Progenitor cell of endocrine pancreas (in vitro differentiated cells): ENCODE data around the gene BACH2. TPM values are rescaled to one million over a fixed set of nuclear protein-coding genes. Genes with fewer than 3 reads are reported as not detected.
"Not testable (repeated sequence)": the region's sequence is repeated elsewhere in the genome, so short reads cannot be mapped to it uniquely, and the experiment has no call there.

Source experiments
- DNase-seq: peaks from one replicate; pipeline ENCODE4 v3.0.0; 2021; ENCODE audit warnings: low spot score; ENCODE audit not compliant: unreplicated experiment
- H3K27ac Mint-ChIP-seq: 2 replicates; pipeline ENCODE4 v1.8.0; 2021; ENCODE audit warnings: mild to moderate bottlenecking, moderate library complexity, mixed read lengths
- H3K27me3 Mint-ChIP-seq: 2 replicates; pipeline ENCODE4 v1.8.0; 2021; ENCODE audit warnings: mixed read lengths
- H3K36me3 Mint-ChIP-seq: 2 replicates; pipeline ENCODE4 v1.8.0; 2022; ENCODE audit warnings: mixed read lengths; ENCODE audit not compliant: insufficient read depth
- H3K4me1 Mint-ChIP-seq: 2 replicates; pipeline ENCODE4 v1.8.0; 2021; ENCODE audit warnings: low read depth, mixed read lengths
- H3K4me3 Mint-ChIP-seq: 2 replicates; pipeline ENCODE4 v1.8.0; 2021; ENCODE audit warnings: low read depth, mild to moderate bottlenecking, moderate library complexity, mixed read lengths
- H3K9me3 Mint-ChIP-seq: 2 replicates; pipeline ENCODE4 v1.8.0; 2021; ENCODE audit warnings: low read depth, mixed read lengths
- CTCF ChIP-seq: fragments of 200-600 bp; sonication (generic); IDR thresholded peaks from one replicate; pipeline ENCODE4 v1.5.0; 2021; ENCODE audit warnings: antibody characterized with exemption, mild to moderate bottlenecking; ENCODE audit not compliant: unreplicated experiment
- total RNA-seq: library from RNA; stranded (reverse); gene quantifications from 2 replicates; pipeline ENCODE4 v1.2.1, GENCODE V29; 2021

The BACH2 gene
- total RNA-seq, 1 donor from 2014 or later, result 11.2 TPM

GRCh38 chr6:90285042-90285481, 11.6 kb downstream of the BACH2 start:
- DNase-seq, result no peak
- TF ChIP-seq CTCF, result no peak
- Mint-ChIP-seq H3K4me3 (no peak overlapping the region), H3K4me1 (peaks cover 17% of the 10 kb centered on the region), H3K27me3 (peaks cover 2% of the 10 kb centered on the region), H3K27ac (no peak overlapping the region), H3K9me3 (peaks cover 3% of the 10 kb centered on the region), H3K36me3 (peaks cover 2% of the 10 kb centered on the region)

- Mint-ChIP-seq H3K36me3 (peaks cover 1% of the 10 kb centered on the region), H3K27ac (peak overlapping the region; percentile 55), H3K27me3 (peaks cover 2% of the 10 kb centered on the region), H3K9me3 (peaks cover 1% of the 10 kb centered on the region), H3K4me1 (peaks cover 17% of the 10 kb centered on the region), H3K4me3 (no peak overlapping the region)
- TF ChIP-seq CTCF, result no peak
- no peak for DNase-seq
Observed at GRCh38 chr6:90284236-90285041, 12.2 kb downstream of the BACH2 start.

- peaks cover 17% of the 10 kb centered on the region for H3K4me1 Mint-ChIP-seq
- not testable (repeated sequence) for H3K27me3 Mint-ChIP-seq, H3K27ac Mint-ChIP-seq, H3K4me3 Mint-ChIP-seq, DNase-seq, H3K36me3 Mint-ChIP-seq, H3K9me3 Mint-ChIP-seq
Observed at GRCh38 chr6:90282265-90282664, 14.4 kb downstream of the BACH2 start.

GRCh38 chr6:90278129-90278528, 18.5 kb downstream of the BACH2 start:
- no peaks in the 10 kb centered on the region for H3K9me3 Mint-ChIP-seq
- no peak overlapping the region for H3K27ac Mint-ChIP-seq
- no peak for DNase-seq
- no peak overlapping the region for H3K4me3 Mint-ChIP-seq
- no peaks in the 10 kb centered on the region for H3K27me3 Mint-ChIP-seq
- no peak for TF ChIP-seq CTCF
- H3K4me1 Mint-ChIP-seq, result no peaks in the 10 kb centered on the region
- no peaks in the 10 kb centered on the region for H3K36me3 Mint-ChIP-seq

GRCh38 chr6:90277302-90278011, 19.2 kb downstream of the BACH2 start:
- Mint-ChIP-seq H3K9me3 (no peaks in the 10 kb centered on the region), H3K4me1 (no peaks in the 10 kb centered on the region), H3K4me3 (no peak overlapping the region), H3K36me3 (no peaks in the 10 kb centered on the region), H3K27ac (no peak overlapping the region), H3K27me3 (no peaks in the 10 kb centered on the region)
- TF ChIP-seq CTCF, result no peak
- DNase-seq, result no peak
